HFF-Myc (cell line): ENCODE results near the gene CKB.

Experiments
- DNase-seq: peaks from one replicate; pipeline ENCODE4 v3.0.0-alpha.2; 2011; ENCODE audit warnings: low read depth; ENCODE audit errors: extremely low read depth
- H3K4me3 ChIP-seq: replicated peaks from 2 replicates; pipeline ENCODE4 v1.5.1; 2011; ENCODE audit warnings: low read depth, mild to moderate bottlenecking, control low read depth, low read length
- TF ChIP-seq, protein P1 (sequence below): IDR thresholded peaks from 2 replicates; pipeline ENCODE4 v1.5.1; 2012; ENCODE audit warnings: mild to moderate bottlenecking, low read depth, low read length, control low read depth; ENCODE audit errors: missing control alignments

CKB gene

DNA sequence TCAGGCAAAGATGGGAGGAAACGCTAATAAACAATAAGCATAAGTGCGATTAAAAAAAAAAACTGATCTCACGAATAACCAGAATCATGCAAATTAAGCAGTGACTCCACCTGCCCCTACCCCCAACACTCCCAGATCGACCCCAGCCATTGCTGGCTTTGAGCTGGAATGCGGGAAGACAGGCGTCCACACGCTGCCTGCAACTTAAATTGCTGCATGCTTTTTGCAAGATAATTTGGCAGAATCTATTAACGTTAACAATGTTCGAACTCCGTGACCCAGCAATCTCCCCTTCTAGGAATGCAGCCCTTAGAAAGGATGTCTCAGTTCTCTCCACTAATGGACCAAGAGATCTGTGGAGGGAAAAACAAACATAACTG lies 935 bp upstream of the CKB start:
- H3K4me3 ChIP-seq: no peak overlapping the region
- no peak for DNase-seq
- TF ChIP-seq, protein P1, sequence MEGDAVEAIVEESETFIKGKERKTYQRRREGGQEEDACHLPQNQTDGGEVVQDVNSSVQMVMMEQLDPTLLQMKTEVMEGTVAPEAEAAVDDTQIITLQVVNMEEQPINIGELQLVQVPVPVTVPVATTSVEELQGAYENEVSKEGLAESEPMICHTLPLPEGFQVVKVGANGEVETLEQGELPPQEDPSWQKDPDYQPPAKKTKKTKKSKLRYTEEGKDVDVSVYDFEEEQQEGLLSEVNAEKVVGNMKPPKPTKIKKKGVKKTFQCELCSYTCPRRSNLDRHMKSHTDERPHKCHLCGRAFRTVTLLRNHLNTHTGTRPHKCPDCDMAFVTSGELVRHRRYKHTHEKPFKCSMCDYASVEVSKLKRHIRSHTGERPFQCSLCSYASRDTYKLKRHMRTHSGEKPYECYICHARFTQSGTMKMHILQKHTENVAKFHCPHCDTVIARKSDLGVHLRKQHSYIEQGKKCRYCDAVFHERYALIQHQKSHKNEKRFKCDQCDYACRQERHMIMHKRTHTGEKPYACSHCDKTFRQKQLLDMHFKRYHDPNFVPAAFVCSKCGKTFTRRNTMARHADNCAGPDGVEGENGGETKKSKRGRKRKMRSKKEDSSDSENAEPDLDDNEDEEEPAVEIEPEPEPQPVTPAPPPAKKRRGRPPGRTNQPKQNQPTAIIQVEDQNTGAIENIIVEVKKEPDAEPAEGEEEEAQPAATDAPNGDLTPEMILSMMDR: no peak

DNA sequence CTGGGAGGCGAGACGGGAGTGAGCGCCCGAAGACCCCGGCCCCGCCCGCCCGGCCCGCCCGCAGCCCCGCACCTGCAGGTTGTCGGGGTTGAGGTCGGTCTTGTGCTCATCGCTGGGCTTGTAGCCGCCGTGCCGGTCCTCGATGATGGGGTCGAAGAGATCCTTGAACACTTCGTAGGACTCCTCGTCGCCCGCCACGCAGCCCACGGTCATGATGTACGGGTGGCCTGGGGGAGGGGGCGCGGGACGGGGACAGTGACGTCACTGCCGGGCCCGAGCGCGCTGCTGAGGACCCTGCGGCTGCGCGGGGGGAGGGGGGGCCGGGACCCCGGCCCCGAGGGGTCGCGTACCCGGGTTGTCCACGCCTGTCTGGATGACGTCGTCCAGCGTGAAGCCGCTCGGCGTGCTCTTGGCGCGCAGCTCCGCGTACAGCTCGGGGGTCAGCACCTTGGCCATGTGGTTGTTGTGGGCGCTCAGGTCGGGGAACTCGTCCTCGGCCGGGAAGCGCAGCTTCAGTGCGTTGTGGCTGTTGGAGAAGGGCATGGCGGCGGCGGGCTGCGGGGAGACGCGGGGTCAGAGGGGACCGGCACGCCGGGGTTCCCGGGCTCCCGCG lies 573 bp downstream of the CKB start:
- TF ChIP-seq, protein P1: no peak
- peak overlapping the region; percentile 42 for H3K4me3 ChIP-seq
- no peak for DNase-seq

DNA sequence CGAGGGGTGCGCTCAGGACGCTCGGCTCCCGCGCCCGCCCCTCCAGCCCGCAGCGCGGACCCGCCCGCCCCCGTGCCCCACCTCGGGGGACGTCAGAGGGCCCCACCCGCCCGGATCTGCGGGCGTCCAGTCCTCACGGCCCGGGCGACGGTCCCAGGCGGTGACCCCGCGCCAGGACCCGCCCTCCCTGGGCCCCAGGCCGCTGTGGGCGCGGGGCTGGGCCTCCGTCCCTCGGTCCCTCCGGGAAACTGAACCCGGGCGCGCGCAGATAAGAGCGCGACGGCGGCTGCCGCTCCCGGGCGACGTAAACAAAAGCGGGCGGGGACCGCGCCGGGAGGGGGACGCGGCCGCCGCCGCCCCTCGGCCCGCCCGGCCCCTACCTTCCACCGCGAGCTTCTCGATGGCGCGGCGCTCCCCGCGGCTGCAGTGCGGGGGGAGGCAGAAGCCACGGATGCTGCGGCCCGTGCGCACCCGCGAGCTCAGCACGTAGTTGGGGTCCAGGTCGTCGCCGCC lies 1.1 kb downstream of the CKB start:
- DNase-seq: no peak
- TF ChIP-seq, protein P1: no peak

DNA sequence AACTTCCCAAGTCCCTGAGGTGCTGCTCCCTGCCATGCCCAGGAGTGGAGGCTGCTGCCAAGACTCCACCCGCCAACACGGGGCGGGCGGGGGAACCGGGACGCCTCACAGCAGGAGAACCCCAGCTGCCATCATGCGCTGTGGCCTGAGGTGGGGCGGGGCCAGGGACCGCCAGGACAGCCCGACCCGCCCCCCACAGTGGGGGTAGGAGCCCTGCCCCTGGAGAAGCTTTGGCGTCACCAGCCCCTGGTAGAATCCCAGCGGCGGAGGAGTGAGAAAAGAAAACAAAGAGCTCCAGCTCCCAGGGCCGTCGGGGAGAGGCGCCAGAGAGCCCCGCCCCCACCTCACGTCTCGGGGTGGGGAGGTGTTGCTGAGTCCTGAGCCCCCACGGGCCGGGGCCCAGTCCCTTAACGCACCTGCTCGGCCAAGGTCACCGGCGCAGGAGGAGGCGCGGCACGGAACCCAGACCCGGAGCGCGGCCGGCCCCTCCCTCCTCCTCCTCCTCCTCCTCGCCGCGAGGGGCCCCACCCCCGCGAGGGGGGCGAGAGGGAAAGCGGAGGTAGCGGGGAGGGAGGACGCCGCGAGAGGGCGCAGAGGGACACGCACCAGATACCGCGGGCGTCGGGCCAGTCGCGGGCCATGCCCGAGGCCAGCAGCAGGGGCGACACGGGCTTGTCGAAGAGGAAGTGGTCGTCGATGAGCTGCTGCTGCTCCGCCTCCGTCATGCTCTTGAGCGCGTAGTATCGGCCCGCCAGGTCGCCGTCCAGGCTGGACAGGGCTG lies 1.8 kb downstream of the CKB start:
- TF ChIP-seq, protein P1: peak; percentile 45
- no peak for DNase-seq
- peak overlapping the region; percentile 42 for H3K4me3 ChIP-seq

More for the DNA sequence above, 1.1 kb downstream of the CKB start:
- peak overlapping the region; percentile 42 for H3K4me3 ChIP-seq

DNA sequence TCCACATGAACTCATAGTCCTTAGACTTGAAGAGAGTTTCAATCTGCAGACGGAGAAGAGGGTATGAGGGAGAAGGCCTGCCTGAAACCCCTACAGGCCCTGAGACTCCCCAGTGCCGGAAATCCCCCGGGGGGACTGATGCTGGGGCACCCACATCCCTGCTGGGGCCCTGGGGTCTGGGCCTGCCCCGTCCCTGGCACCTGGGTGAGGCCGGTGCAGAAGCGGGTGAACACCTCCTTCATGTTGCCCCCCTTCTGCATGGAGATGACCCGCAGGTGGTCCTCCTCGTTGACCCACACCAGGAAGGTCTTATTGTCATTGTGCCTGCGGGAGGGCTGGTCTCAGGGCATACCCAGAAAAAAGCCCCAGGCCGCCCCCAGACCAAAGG lies 2.4 kb downstream of the CKB start:
- no peak for DNase-seq
- no peak overlapping the region for H3K4me3 ChIP-seq
- TF ChIP-seq, protein P1: no peak

DNA sequence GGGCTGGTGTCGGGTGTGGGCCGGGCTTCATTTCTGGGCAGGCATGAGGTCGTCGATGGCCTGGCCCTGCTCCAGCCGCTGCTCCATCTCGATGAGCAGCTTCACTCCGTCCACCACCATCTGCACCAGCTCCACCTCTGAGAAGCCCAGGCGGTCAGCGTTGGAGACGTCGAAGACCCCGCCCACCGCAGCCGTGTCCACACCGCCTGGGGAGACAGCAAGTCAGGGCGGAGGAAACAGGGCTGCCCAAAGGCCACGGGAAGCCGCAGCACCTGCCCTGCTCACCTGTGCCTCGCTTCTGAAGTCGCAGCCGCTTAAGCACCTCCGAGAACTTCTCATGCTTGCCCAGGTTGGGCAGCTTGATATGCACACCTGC lies 2.8 kb downstream of the CKB start:
- no peak overlapping the region for H3K4me3 ChIP-seq
- no peak for DNase-seq
- TF ChIP-seq, protein P1: no peak
